HepG2 (cell line): ENCODE results near the gene DCP1B. TPM values are rescaled to one million over a fixed set of nuclear protein-coding genes. Genes with fewer than 3 reads are reported as not detected.

Experiments used
- ARNT2 ChIP-seq: sonication (generic); formaldehyde crosslinking; IDR thresholded peaks from 2 replicates; pipeline ENCODE4 v1.8.0; 2022; ENCODE audit warnings: mild to moderate bottlenecking, low read depth, missing genetic modification reagents, moderate library complexity
- ATF3 ChIP-seq: sonication (generic); formaldehyde crosslinking; IDR thresholded peaks from 2 replicates; pipeline ENCODE4 v1.4.0; 2020; ENCODE audit warnings: missing genetic modification reagents
- ERF ChIP-seq: IDR thresholded peaks from 2 replicates; pipeline ENCODE4 v1.6.1; 2018; ENCODE audit warnings: missing biosample characterization, missing genetic modification reagents
- GATAD1 ChIP-seq: IDR thresholded peaks from 2 replicates; pipeline ENCODE4 v1.6.1; 2016; ENCODE audit warnings: missing genetic modification reagents, missing compliant biosample characterization
- HCFC1 ChIP-seq: fragments of 150-350 bp; IDR thresholded peaks from 2 replicates; pipeline ENCODE4 v1.6.1; 2014; ENCODE audit warnings: low read depth, low read length
- MYPOP ChIP-seq: sonication (generic); formaldehyde crosslinking; IDR thresholded peaks from 2 replicates; pipeline ENCODE4 v1.8.1; 2023; ENCODE audit warnings: mild to moderate bottlenecking, moderate library complexity, missing genetic modification reagents
- NCOR1 ChIP-seq: fragments of 200-600 bp; sonication (generic); IDR thresholded peaks from 2 replicates; pipeline ENCODE4 v1.7.0; 2017; ENCODE audit warnings: antibody characterized with exemption, low read length, borderline replicate concordance
- NKX3-1 ChIP-seq: sonication (generic); formaldehyde crosslinking; IDR thresholded peaks from 2 replicates; pipeline ENCODE4 v1.5.0; 2020; ENCODE audit warnings: missing genetic modification reagents
- NRL ChIP-seq: sonication (generic); formaldehyde crosslinking; IDR thresholded peaks from 2 replicates; pipeline ENCODE4 v1.5.0; 2020; ENCODE audit warnings: missing genetic modification reagents, mild to moderate bottlenecking, moderate library complexity, borderline replicate concordance
- SOX5 ChIP-seq: IDR thresholded peaks from 2 replicates; pipeline ENCODE4 v1.6.1; 2016; ENCODE audit warnings: borderline replicate concordance
- SOX6 ChIP-seq, 2 experiments: fragments of 450-650 bp in 1 of 2; sonication (generic) in 1 of 2; formaldehyde crosslinking in 1 of 2; IDR thresholded peaks; 2 replicates each; pipeline versions ENCODE4 v1.4.0 to v1.6.1; 2017 to 2020; ENCODE audit warnings: antibody characterized with exemption in 1 of 2, mild to moderate bottlenecking in 1 of 2, missing genetic modification reagents in 1 of 2
- ZFP37 ChIP-seq: sonication (generic); formaldehyde crosslinking; IDR thresholded peaks from 2 replicates; pipeline ENCODE4 v1.4.0; 2020; ENCODE audit warnings: missing genetic modification reagents, borderline replicate concordance
- ZIK1 ChIP-seq: sonication (generic); formaldehyde crosslinking; IDR thresholded peaks from 2 replicates; pipeline ENCODE4 v1.5.0; 2020; ENCODE audit warnings: mild to moderate bottlenecking, low read depth, missing genetic modification reagents, borderline replicate concordance
- ZNF256 ChIP-seq: sonication (generic); formaldehyde crosslinking; conservative IDR thresholded peaks from 2 replicates; pipeline ENCODE4 v1.4.0; 2020; ENCODE audit warnings: missing genetic modification reagents
- ZNF318 ChIP-seq: sonication (generic); formaldehyde crosslinking; IDR thresholded peaks from 2 replicates; pipeline ENCODE4 v1.4.0; 2020; ENCODE audit warnings: mild to moderate bottlenecking, missing genetic modification reagents
- ZNF543 ChIP-seq: sonication (generic); formaldehyde crosslinking; IDR thresholded peaks from 2 replicates; pipeline ENCODE4 v1.4.0; 2020; ENCODE audit warnings: mild to moderate bottlenecking, missing genetic modification reagents
- ZNF724P ChIP-seq: sonication (generic); formaldehyde crosslinking; IDR thresholded peaks from 2 replicates; pipeline ENCODE4 v1.8.0; 2022; ENCODE audit warnings: missing genetic modification reagents, borderline replicate concordance
- ZNF747 ChIP-seq: sonication (generic); formaldehyde crosslinking; IDR thresholded peaks from 2 replicates; pipeline ENCODE4 v1.8.1; 2023; ENCODE audit warnings: missing genetic modification reagents, mild to moderate bottlenecking, borderline replicate concordance
- ZNF773 ChIP-seq: sonication (generic); formaldehyde crosslinking; IDR thresholded peaks from 2 replicates; pipeline ENCODE4 v1.4.0; 2020; ENCODE audit warnings: missing genetic modification reagents, borderline replicate concordance
- ZSCAN20 ChIP-seq: sonication (generic); formaldehyde crosslinking; IDR thresholded peaks from 2 replicates; pipeline ENCODE4 v1.4.0; 2020; ENCODE audit warnings: missing genetic modification reagents, mild to moderate bottlenecking, borderline replicate concordance
- polyA plus RNA-seq, 8 experiments: library from polyadenylated mRNA; depleted of rRNA in 3 of 8; stranded (reverse) in 7 of 8; unstranded in 1 of 8; fragments of >200 nt; fragmentation: Illumina TruSeq in 4 of 8; extraction: Trizol in 4 of 8; gene quantifications; 2 replicates each; pipeline versions ENCODE4 v1.2.1 to v1.2.3, GENCODE V29; 2011 to 2016; ENCODE audit warnings: low read depth in 4 of 8, missing spikeins in 1 of 8, mixed read lengths in 1 of 8; ENCODE audit not compliant: insufficient read depth in 1 of 8
- total RNA-seq, 5 experiments: library from RNA; depleted of rRNA; stranded (reverse); fragments of >200 nt; fragmentation: Illumina TruSeq; extraction: Trizol; gene quantifications; 2 replicates each; pipeline ENCODE4 v1.2.3, GENCODE V29; 2016; ENCODE audit warnings: low read depth in 1 of 5

Gene DCP1B
- total and polyA plus RNA-seq, 2 of the 13 experiments (the other 11 are each of a cell fraction or from before 2014, with no cell fraction given), result 11.4 to 27.2 TPM

GRCh38 chr12:2004113-2004929 is at the start of gene DCP1B (continued):
- peak; percentile 48; the same call in 1 of the 2 replicates for TF ChIP-seq SOX5 (CRISPR knock-in tag)
- TF ChIP-seq NKX3-1, result peak; percentile 42; the same call in 1 of the 2 replicates
- no peak for TF ChIP-seq SOX6 (IDR thresholded peaks at IDR 0.05)
- peak; percentile 78 for TF ChIP-seq SOX6 (CRISPR knock-in tag; IDR thresholded peaks at IDR 0.05)
- TF ChIP-seq ATF3 (CRISPR knock-in tag), result no peak
- peak; percentile 39; the same call in 1 of the 2 replicates for TF ChIP-seq ZIK1 (CRISPR knock-in tag)
- peak; percentile 88; the same call in 1 of the 2 replicates for TF ChIP-seq ZNF318 (CRISPR knock-in tag)
- TF ChIP-seq ZNF747, result peak; percentile 53; the same call in 1 of the 2 replicates
- TF ChIP-seq ZNF724P (CRISPR knock-in tag), result no peak
- TF ChIP-seq ZNF773 (CRISPR knock-in tag), result no peak
- peak; percentile 96 for TF ChIP-seq NRL (CRISPR knock-in tag)
- TF ChIP-seq ERF (CRISPR knock-in tag), result peak; percentile 95
- peak; percentile 88 for TF ChIP-seq GATAD1 (CRISPR knock-in tag)
- TF ChIP-seq ZNF543, result peak; percentile 90
- peak; percentile 55; the same call in 1 of the 2 replicates for TF ChIP-seq MYPOP (CRISPR knock-in tag)
- TF ChIP-seq ZFP37 (CRISPR knock-in tag), result peak; percentile 72; the same call in 1 of the 2 replicates
- TF ChIP-seq ARNT2, result peak; percentile 94
- peak; percentile 61; the same call in 1 of the 2 replicates for TF ChIP-seq HCFC1
- TF ChIP-seq NCOR1, result no peak
- TF ChIP-seq ZSCAN20, result no peak
- peak; percentile 54; the same call in 1 of the 2 replicates for TF ChIP-seq ZNF256 (CRISPR knock-in tag)
